SIG-M5 (cell line): ENCODE measurements around the gene WRAP53.

ENCODE experiments used
- DNase-seq: peaks from one replicate; lab custom pipeline; 2025; lab: John Stamatoyannopoulos, UW

Gene WRAP53

DNA sequence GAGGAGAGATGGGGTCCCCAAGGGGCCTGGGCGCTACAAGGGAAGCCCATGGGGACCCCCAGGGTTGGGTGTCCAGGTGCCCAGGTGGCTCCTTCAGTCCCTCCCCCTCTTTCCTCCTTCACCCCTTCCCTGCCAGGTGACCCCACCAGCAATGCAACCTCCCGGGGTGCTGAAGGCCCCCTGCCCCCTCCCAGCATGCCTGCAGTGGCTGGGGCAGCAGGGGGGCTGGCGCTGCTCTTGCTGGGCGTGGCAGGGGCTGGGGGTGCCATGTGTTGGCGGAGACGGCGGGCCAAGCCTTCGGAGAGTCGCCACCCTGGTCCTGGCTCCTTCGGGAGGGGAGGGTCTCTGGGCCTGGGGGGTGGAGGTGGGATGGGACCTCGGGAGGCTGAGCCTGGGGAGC is 20.8 kb downstream of the WRAP53 start:
- no peak for DNase-seq

DNA sequence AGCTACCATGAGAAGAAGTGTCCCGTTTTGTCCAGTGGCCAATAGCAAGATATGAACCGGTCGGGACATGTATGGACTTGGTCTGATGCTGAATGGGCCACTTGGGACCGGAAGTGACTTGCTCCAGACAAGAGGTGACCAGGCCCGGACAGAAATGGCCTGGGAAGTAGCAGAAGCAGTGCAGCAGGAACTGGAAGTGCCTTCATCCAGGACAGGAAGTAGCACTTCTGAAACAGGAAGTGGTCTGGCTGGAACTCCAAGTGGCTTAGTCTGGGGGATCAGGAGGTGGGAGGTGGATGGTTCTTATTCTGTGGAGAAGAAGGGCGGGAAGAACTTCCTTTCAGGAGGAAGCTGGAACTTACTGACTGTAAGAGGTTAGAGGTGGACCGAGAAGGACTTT is 22.0 kb downstream of the WRAP53 start:
- DNase-seq: no peak

DNA sequence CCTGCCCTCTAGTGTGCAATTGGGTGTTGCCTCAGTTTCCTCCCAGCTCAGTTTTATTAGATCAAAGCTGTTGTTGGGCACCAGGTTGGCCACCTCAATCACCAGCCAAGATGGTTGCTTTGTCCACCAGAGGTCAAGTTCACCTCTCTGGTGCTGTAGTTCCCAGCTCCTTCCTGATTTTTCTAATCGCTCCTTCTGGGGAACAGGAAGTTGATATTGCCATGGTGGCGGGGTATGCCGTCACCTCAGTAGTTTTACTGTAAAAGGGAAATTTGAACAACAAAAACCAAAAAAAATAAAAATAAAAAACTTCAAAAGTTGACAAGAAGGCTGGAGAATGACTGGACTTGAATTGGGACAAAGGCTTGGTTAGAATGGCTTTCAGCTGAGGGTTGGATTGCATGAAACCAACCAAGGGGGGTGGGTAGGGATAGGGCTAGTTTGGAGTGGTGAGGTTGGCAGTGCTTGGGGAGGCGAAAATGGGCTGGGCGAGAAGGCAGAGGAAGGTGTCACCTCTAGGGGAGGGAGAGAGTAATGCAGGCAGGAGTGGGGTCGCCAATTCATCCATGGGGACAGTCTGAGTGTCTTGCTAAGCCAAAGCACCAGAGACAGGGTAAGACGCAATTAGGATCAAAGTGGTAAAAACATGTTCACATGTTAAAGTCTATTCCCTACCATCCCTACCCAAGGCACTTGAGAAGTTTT is 22.9 kb downstream of the WRAP53 start:
- no peak for DNase-seq

GRCh38 chr17:7712111-7712771 is 24.0 kb downstream of the WRAP53 start:
- no peak for DNase-seq

GRCh38 chr17:7713782-7714181 is 25.5 kb downstream of the WRAP53 start:
- no peak for DNase-seq

- DNase-seq: no peak
Observed at GRCh38 chr17:7714721-7715594, 26.7 kb downstream of the WRAP53 start.

DNA sequence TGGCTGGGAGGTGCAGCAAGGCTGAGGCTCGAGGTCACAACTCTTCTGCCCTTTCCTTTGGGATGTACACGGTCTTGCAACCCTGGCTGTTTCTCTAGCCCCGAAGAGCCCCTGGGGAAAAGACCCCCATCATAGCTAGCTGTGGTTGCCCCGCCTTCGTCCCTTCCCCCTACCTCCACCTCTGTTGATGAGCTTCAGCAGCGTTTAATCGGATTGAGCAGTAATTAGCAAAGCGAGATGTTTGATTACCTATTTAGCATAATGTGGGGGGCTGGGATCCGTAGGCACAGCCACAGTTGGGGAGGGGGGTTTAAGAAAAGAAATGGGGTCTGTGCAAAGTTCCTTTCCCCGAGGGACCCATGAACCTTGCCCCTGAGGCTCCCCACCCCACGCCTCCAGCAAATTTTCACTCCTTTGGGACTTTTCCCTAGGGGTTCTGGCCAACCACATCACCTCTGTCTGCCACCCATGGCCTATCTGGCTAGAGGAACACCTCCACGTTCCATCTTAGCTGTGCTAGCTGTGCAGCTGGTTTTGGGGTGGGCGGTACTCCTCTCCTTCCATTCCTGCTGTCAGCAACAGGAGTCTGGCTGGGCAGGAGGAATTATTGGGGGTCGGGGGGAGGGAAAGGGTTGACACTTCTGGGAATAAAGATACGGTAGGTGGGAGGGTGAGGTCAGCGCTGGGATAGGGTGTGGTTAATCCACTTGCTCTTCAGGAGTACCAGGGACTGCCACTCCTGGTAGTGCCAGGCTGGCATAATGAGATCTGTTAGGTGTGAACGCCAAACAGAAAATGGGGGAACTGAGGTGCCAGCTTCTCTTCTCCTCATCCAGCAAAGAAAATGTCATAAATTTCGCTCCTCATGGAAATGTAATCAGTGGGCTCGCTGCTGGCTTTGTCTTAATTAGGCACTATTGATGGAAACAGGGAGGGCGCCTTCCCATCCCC is 27.9 kb downstream of the WRAP53 start:
- no peak for DNase-seq

- no peak for DNase-seq
Observed at GRCh38 chr17:7716901-7717755, 28.9 kb downstream of the WRAP53 start, which contains the start of gene DNAH2. DNAH2 (plus strand) TSS chr17:7717744; CDS start chr17:7719735, 1,991 bp downstream.

DNA sequence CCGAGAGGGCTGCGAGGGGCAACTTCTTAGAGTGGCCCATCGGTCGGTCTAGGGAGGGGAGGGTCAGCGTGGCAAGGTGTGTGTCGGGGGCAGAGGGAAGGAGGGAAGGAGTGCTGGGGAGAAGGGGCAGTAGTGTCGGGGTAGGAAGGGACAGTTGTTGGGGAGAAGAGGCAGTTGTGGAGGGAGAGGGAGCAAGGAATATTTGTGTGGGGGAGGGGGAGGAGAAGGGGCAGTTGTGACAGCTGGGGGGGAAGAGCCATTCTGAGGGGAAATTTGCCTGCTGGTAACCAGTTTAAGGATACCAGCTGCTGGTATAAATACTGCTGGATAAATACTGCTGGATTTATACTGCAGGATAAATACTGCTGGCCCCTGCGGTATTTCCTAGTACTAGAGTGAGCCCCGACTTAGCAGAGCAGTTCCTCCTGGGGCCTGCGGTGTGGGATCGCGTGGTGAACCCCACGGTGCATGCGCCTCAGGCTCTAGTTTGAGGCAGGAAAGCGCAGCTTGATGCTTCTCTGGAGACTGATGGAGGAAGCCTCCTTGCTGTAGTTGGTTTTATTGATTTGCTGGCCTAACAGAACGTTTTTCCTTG is 29.6 kb downstream of the WRAP53 start:
- DNase-seq: no peak

DNA sequence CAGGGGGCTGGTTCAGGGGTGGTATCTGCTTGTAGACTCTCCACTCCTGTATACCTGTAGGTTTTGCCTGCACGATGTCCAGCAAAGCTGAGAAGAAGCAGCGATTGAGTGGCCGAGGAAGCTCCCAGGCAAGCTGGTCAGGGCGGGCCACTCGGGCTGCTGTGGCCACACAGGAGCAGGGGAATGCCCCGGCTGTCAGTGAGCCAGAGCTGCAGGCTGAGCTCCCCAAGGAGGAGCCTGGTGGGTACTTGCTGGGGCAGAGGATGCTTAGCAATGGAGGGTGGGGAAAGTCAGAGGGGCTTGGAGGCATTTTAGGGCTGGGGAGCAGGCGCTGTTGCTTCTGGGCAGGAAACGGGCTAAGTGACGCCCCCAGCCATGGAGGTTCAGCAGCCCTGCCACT is 31.4 kb downstream of the WRAP53 start:
- no peak for DNase-seq

DNA sequence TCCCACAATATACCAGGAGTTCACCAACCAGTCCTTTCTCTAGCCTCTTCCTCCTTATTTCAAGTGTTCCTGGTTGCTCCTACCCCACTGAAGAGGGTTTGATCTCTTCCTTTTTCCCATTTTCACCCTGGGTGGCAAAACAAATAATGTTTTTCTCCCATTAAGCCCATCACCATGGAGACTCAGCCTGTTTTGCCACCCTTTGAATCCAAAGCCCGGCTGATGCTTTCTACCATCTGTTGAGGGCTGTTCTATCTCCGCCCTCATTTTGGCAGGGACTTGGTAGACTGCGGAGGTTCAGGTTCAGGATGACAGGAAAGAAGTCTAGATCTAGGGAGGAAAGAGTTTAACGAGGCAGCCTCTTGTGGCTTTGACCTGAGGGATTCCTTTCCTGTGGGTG is 31.8 kb downstream of the WRAP53 start:
- DNase-seq: no peak

DNA sequence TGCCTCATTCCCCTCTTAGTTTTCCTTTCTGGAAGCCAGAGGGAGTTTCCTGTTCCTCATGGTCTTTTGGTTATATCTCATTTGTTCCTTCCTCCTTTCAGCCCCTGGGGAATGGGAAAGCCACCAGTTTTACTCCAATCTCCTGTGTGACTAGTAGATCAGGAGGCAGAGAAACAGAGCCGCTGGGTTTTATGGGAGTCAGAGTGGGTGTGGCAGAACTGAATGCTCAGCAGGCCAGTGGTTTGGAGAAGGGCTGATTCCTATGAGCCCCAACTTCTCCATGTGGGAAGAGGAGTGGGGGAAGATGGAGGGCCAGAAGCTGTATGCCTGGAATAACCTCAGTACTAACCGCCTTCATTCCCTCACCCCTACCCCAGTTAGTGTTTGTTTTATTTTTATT is 33.3 kb downstream of the WRAP53 start:
- no peak for DNase-seq

- DNase-seq: no peak
Observed at GRCh38 chr17:7727886-7728285, 39.6 kb downstream of the WRAP53 start.

DNA sequence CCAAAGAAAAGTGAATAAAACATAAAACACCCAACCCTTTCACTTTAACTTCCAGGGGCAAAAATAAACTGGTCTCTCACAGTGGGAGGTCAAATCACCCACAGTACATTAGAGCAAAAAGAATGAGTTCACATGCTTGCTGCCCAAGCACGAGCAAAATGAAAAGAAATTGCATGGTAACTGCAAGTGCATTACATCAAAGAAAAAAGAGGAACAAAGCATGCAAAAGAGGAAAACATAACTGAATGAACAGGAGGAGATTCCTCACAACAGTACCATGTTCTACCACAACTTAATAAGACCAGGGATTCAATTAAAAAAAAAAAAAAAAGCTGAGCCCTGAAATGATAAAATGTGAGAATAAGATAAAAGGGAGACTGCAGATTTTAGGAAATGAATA is 41.5 kb downstream of the WRAP53 start:
- no peak for DNase-seq

- no peak for DNase-seq
Observed at GRCh38 chr17:7732981-7733539, 44.8 kb downstream of the WRAP53 start.

GRCh38 chr17:7737601-7738000 is 49.3 kb downstream of the WRAP53 start:
- no peak for DNase-seq

- DNase-seq: no peak
Observed at GRCh38 chr17:7739746-7740145, 51.5 kb downstream of the WRAP53 start.

DNA sequence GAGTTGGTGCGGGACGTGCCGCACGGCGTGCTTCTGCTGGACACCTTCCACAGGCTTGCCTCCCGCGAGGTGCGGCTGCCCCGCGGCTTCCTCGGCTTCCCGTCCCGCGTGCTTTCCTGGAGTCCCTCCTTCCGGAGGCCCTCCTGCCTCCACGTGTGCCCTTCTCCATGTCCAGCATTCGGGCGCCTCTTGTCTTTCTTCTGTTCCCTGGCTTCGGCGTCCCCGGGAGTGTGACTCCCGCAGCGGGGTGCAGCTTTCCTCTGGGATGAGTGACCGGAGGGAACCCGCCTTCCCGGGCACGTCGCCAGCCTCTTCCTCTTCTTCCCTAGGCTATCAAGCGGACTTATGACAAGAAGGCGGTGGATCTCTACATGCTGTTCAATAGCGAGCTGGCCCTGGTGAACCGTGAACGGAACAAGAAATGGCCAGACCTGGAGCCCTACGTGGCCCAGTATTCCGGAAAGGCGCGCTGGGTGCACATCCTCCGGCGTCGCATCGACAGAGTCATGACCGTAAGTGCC is 52.3 kb downstream of the WRAP53 start:
- no peak for DNase-seq

GRCh38 chr17:7742729-7743128 is 54.5 kb downstream of the WRAP53 start:
- no peak for DNase-seq

DNA sequence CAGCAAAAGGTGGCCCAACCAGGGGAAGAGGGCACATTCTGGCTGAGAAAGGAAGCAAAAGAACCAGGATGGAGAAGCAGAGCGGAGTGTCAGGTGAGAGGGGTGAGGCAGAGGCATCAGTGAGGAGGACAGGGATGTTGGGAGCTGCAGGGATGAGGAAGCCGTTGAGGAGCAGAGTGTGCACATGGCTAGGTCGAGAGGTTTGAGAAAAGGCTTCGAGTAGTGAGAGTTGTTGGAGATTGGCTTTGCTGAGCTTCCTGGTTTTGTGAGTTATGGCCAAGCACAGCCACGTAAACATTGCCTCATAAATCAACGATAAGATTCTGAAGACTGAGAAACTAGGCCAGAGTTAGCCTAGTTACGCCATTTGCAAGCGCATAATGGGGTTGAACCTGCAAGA is 56.1 kb downstream of the WRAP53 start:
- no peak for DNase-seq
